ENCODE results near the gene SLC9A4. TPM values are rescaled to one million over a fixed set of nuclear protein-coding genes. Genes with fewer than 3 reads are reported as not detected.
A peak's percentile ranks its signal among the peaks of the same experiment; 100 is the strongest.

SLC9A4 gene
- total and polyA plus RNA-seq, 9 of the 15 experiments (the other 6 are each of a cell fraction or from before 2014, with no cell fraction given): 0.04 to 0.15 (median 0.04) TPM; not detected in 5

DNA sequence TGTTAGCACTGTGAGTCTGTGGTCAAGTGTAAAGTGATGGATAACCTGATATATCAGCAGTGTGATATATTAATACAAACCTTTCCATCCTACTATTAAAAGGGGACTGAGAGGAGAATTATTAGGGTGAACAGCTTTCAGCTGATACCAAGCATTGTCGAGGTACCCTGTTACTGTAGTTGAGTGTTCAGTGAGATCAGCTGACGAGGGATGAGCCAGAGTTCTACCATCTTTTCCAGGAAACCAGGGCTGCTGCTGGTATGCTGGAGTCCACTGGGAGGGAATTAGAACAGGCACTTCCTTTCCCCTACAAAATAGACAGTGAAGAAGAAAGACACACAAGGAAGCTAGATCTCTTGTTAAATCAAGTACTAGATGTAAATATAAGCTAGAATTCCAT lies 49.7 kb upstream of the SLC9A4 start (continued):
- TF ChIP-seq ZNF699 (CRISPR knock-in tag; IDR thresholded peaks at IDR 0.05; ENCODE audit: insufficient replicate concordance) (no peak), POLR2A (conservative IDR thresholded peaks at IDR 0.05) (no peak), ZNF347 (CRISPR knock-in tag; IDR thresholded peaks at IDR 0.05; ENCODE audit: low read depth) (no peak), NFIX (CRISPR knock-in tag; IDR thresholded peaks at IDR 0.05; ENCODE audit: low read depth) (no peak), ETV5 (CRISPR knock-in tag; IDR thresholded peaks at IDR 0.05; ENCODE audit: low read depth) (no peak), XRCC5 (IDR thresholded peaks at IDR 0.05; ENCODE audit: low read depth, low read length) (no peak), WHSC1 (IDR thresholded peaks at IDR 0.05; ENCODE audit: low read length) (no peak), POLR2AphosphoS2 (IDR thresholded peaks at IDR 0.05; ENCODE audit: low read length) (no peak), TAF1 (IDR thresholded peaks at IDR 0.05; ENCODE audit: control insufficient read depth, extremely low read depth, insufficient read depth, low read length, severe bottlenecking) (no peak), GABPB2 (CRISPR knock-in tag; conservative IDR thresholded peaks at IDR 0.05) (no peak), POLR2G (IDR thresholded peaks at IDR 0.05; ENCODE audit: low read depth, low read length) (no peak), SMARCE1 (IDR thresholded peaks at IDR 0.05) (no peak), PCBP2 (IDR thresholded peaks at IDR 0.05; ENCODE audit: low read depth, low read length, poor library complexity, severe bottlenecking) (no peak), ZBED1 (IDR thresholded peaks at IDR 0.05) (no peak), SAFB (IDR thresholded peaks at IDR 0.05; ENCODE audit: borderline replicate concordance, low read depth, low read length) (no peak), BRD9 (IDR thresholded peaks at IDR 0.05; ENCODE audit: low read depth, partially characterized antibody) (no peak), ZNF184 (CRISPR knock-in tag; IDR thresholded peaks at IDR 0.05) (no peak), ASH1L (IDR thresholded peaks at IDR 0.05; ENCODE audit: borderline replicate concordance, low read depth, partially characterized antibody) (no peak)
- TF ChIP-seq, protein P1, sequence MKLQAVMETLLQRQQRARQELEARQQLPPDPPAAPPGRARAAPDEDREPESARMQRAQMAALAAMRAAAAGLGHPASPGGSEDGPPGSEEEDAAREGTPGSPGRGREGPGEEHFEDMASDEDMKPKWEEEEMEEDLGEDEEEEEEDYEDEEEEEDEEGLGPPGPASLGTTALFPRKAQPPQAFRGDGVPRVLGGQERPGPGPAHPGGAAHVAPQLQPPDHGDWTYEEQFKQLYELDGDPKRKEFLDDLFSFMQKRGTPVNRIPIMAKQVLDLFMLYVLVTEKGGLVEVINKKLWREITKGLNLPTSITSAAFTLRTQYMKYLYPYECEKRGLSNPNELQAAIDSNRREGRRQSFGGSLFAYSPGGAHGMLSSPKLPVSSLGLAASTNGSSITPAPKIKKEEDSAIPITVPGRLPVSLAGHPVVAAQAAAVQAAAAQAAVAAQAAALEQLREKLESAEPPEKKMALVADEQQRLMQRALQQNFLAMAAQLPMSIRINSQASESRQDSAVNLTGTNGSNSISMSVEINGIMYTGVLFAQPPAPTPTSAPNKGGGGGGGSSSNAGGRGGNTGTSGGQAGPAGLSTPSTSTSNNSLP (IDR thresholded peaks at IDR 0.05; ENCODE audit: borderline replicate concordance, low read depth, low read length): no peak
- TF ChIP-seq, protein P2, sequence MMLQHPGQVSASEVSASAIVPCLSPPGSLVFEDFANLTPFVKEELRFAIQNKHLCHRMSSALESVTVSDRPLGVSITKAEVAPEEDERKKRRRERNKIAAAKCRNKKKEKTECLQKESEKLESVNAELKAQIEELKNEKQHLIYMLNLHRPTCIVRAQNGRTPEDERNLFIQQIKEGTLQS (IDR thresholded peaks at IDR 0.05): no peak
- TF ChIP-seq, protein P2 (CRISPR knock-in tag; conservative IDR thresholded peaks at IDR 0.05): no peak
- TF ChIP-seq, protein P3, sequence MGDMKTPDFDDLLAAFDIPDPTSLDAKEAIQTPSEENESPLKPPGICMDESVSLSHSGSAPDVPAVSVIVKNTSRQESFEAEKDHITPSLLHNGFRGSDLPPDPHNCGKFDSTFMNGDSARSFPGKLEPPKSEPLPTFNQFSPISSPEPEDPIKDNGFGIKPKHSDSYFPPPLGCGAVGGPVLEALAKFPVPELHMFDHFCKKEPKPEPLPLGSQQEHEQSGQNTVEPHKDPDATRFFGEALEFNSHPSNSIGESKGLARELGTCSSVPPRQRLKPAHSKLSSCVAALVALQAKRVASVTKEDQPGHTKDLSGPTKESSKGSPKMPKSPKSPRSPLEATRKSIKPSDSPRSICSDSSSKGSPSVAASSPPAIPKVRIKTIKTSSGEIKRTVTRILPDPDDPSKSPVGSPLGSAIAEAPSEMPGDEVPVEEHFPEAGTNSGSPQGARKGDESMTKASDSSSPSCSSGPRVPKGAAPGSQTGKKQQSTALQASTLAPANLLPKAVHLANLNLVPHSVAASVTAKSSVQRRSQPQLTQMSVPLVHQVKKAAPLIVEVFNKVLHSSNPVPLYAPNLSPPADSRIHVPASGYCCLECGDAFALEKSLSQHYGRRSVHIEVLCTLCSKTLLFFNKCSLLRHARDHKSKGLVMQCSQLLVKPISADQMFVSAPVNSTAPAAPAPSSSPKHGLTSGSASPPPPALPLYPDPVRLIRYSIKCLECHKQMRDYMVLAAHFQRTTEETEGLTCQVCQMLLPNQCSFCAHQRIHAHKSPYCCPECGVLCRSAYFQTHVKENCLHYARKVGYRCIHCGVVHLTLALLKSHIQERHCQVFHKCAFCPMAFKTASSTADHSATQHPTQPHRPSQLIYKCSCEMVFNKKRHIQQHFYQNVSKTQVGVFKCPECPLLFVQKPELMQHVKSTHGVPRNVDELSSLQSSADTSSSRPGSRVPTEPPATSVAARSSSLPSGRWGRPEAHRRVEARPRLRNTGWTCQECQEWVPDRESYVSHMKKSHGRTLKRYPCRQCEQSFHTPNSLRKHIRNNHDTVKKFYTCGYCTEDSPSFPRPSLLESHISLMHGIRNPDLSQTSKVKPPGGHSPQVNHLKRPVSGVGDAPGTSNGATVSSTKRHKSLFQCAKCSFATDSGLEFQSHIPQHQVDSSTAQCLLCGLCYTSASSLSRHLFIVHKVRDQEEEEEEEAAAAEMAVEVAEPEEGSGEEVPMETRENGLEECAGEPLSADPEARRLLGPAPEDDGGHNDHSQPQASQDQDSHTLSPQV (IDR thresholded peaks at IDR 0.05): peak; percentile 68
- TF ChIP-seq, protein P4, sequence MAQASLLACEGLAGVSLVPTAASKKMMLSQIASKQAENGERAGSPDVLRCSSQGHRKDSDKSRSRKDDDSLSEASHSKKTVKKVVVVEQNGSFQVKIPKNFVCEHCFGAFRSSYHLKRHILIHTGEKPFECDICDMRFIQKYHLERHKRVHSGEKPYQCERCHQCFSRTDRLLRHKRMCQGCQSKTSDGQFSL (CRISPR knock-in tag; IDR thresholded peaks at IDR 0.05): no peak
- TF ChIP-seq, protein P4 (tag; IDR thresholded peaks at IDR 0.05): peak in 1 of 2 experiments; percentile 46; a peak in 1 of 4 replicates

Data from K562 (cell line).